ENCODE measurements around the gene NAAA. TPM values are rescaled to one million over a fixed set of nuclear protein-coding genes. Genes with fewer than 3 reads are reported as not detected.

Gene NAAA
- total RNA-seq, 1 experiment from 2014 or later = 2.7 TPM

- Histone ChIP-seq H3K9me3 (ENCODE audit: control insufficient read depth, low read depth, low read length) (peaks cover 9% of the 10 kb centered on the region), H3K79me1 (ENCODE audit: insufficient read depth, low read depth, low read length, poor library complexity, severe bottlenecking) (no peaks in the 10 kb centered on the region)
- H3K27ac Mint-ChIP-seq = peak overlapping the region in 1 of 3 experiments; percentile 88; a peak in 2 of 7 replicates
These were observed 32.3 kb downstream of the NAAA start for GRCh38 chr4:75908555-75908954.

More at GRCh38 chr4:75908555-75908954, 32.3 kb downstream of the NAAA start:
- H3K23ac ChIP-seq (ENCODE audit: insufficient read length, low read depth, low read length) = no peak overlapping the region
- H2BK5ac ChIP-seq (ENCODE audit: insufficient read length, low read length) = peak overlapping the region; percentile 41
- H3T11ph ChIP-seq (ENCODE audit: low read length) = no peak overlapping the region
- no peak overlapping the region for H2BK15ac ChIP-seq (ENCODE audit: low read depth, low read length)
- H3K23me2 ChIP-seq (ENCODE audit: insufficient read length, low read depth, low read length, poor library complexity, severe bottlenecking) = no peaks in the 10 kb centered on the region
- H2AFZ ChIP-seq (ENCODE audit: low read length) = no peak overlapping the region
- no peak overlapping the region for H2AK5ac ChIP-seq (ENCODE audit: insufficient read length, low read length)
- no peak overlapping the region for H3K4ac ChIP-seq (ENCODE audit: low read depth, low read length)
- H3K27ac ChIP-seq (ENCODE audit: insufficient read length, low read depth, low read length) = no peak overlapping the region
- no peak overlapping the region for H4K5ac ChIP-seq (ENCODE audit: insufficient read length, low read depth, low read length)
- H3K14ac ChIP-seq (ENCODE audit: insufficient read depth, low read length) = no peak overlapping the region
- H3K4me2 ChIP-seq (ENCODE audit: insufficient read depth, insufficient read length, low read length) = no peak overlapping the region
- peaks cover 17 to 36% (median 26%) of the 10 kb centered on the region in 3 experiments for H3K36me3 Mint-ChIP-seq (ENCODE audit: insufficient read depth in 1 of 3, low read depth in 3 of 3)
- H4K91ac ChIP-seq (ENCODE audit: insufficient read length, low read depth, low read length) = no peak overlapping the region
- peaks cover 22% of the 10 kb centered on the region in 2 experiments for H3K4me1 Mint-ChIP-seq
- no peak overlapping the region for H3K18ac ChIP-seq (ENCODE audit: insufficient read length, low read depth, low read length)
- no peak overlapping the region for H3K4me3 Mint-ChIP-seq
- TF ChIP-seq CTCF (conservative IDR thresholded peaks at IDR 0.05) = no peak
- no peaks in the 10 kb centered on the region for H4K20me1 ChIP-seq (ENCODE audit: control insufficient read depth, insufficient read depth, insufficient read length)
- peaks cover 33 to 36% of the 10 kb centered on the region in 2 experiments for H3K9me3 Mint-ChIP-seq
- no peak overlapping the region for H4K8ac ChIP-seq (replicated peaks; ENCODE audit: insufficient read length, low read depth, low read length)
- H3K56ac ChIP-seq (ENCODE audit: insufficient read length, low read depth, low read length) = no peak overlapping the region
- no peaks in the 10 kb centered on the region for H3K4me1 ChIP-seq (ENCODE audit: insufficient read depth, low read length)
- H2BK20ac ChIP-seq (ENCODE audit: low read depth, low read length, poor library complexity, severe bottlenecking) = no peak overlapping the region
- no peak for DNase-seq
- peak overlapping the region; percentile 59 for H2BK12ac ChIP-seq (ENCODE audit: insufficient read length, low read depth, low read length)
- H2BK120ac ChIP-seq (ENCODE audit: low read depth, low read length, poor library complexity, severe bottlenecking) = peak overlapping the region; percentile 91
- H3K27me3 Mint-ChIP-seq (ENCODE audit: low read depth) = no peaks in the 10 kb centered on the region; the same call in 1 of the 2 replicates
- H3K27me3 ChIP-seq (ENCODE audit: insufficient read depth, low read length) = no peaks in the 10 kb centered on the region
- H3K79me2 ChIP-seq (ENCODE audit: insufficient read depth, low read length) = no peaks in the 10 kb centered on the region
- whole genome bisulfite sequencing (ENCODE audit: extremely low coverage, insufficient read length, low lambda C conversion rate) = no CpG with 5 or more reads among the region's 3 CpGs
- no peak overlapping the region for H3K9ac ChIP-seq (ENCODE audit: extremely low read depth, insufficient read length, low read length)
